Adrenal gland (tissue), 12 donors: ENCODE results near the gene ABHD16A. TPM values are rescaled to one million over a fixed set of nuclear protein-coding genes. Genes with fewer than 3 reads are reported as not detected.

Source experiments
- DNase-seq, 7 donors: peaks; one replicate each; pipeline ENCODE4 v3.0.0-alpha.2; 2019 to 2020
- H3K27ac ChIP-seq, 5 donors: fragments of 200-600 bp; sonication (generic) in 4 of 5; 1 replicate in 3 of 5; 2 replicates in 2 of 5; pipeline versions ENCODE4 v1.5.1 to v1.8.0; 2016 to 2020; ENCODE audit warnings: mild to moderate bottlenecking in 1 of 5
- H3K27me3 ChIP-seq: fragments of 200-600 bp; 2 replicates; pipeline ENCODE4 v1.8.0; 2021
- H3K36me3 ChIP-seq, 2 donors: fragments of 200-600 bp; replicated peaks in 1 of 2; 1 replicate in 1 of 2; 2 replicates in 1 of 2; pipeline versions ENCODE4 v1.5.1 to v1.8.0; 2018 to 2022
- H3K4me1 ChIP-seq, 2 donors: fragments of 200-600 bp; replicated peaks in 1 of 2; 1 replicate in 1 of 2; 2 replicates in 1 of 2; pipeline versions ENCODE4 v1.5.1 to v1.8.0; 2018 to 2021
- H3K4me3 ChIP-seq, 4 donors: fragments of 200-600 bp; sonication (generic) in 3 of 4; one replicate each; pipeline ENCODE4 v1.5.1; 2016 to 2018
- H3K9me3 ChIP-seq, 3 donors: fragments of 200-600 bp; sonication (generic) in 1 of 3; replicated peaks in 1 of 3; 1 replicate in 2 of 3; 2 replicates in 1 of 3; pipeline versions ENCODE4 v1.5.1 to v1.8.0; 2016 to 2021
- CTCF ChIP-seq, 6 experiments: fragments of 450-650 bp in 4 of 6; fragments of 200-600 bp in 2 of 6; sonication (generic) in 1 of 6; IDR thresholded peaks; 1 replicate in 5 of 6; 2 replicates in 1 of 6; pipeline versions ENCODE4 v1.5.1 to v1.8.0; 2016 to 2021; ENCODE audit warnings: antibody characterized with exemption in 6 of 6, mild to moderate bottlenecking in 2 of 6, moderate library complexity in 1 of 6
- POLR2A ChIP-seq, 2 donors: fragments of 450-650 bp; IDR thresholded peaks; one replicate each; pipeline ENCODE4 v1.6.1; 2017; ENCODE audit warnings: antibody characterized with exemption in 2 of 2, mild to moderate bottlenecking in 2 of 2, moderate library complexity in 1 of 2
- WGBS, 4 donors: extraction: QIAGEN DNeasy Blood & Tissue Kit in 2 of 4; methylation state at CpG; one replicate each; pipeline versions ENCODE4 v1.1.5 to v1.1.7; 2013 to 2017; 5-methylcytosine and 5-hydroxymethylcytosine counted together
- intact Hi-C, 2 donors: fragments of 100-400 bp; cut with DNase I; formaldehyde crosslinking; loops; one replicate each; pipeline versions ENCODE4 v1.14.1 to v1.15.0; 2022 to 2023
- polyA plus RNA-seq, 3 donors: library from polyadenylated mRNA; stranded (reverse); fragments of 200-250 nt in 2 of 3; fragments of 350-450 nt in 1 of 3; fragmentation: Illumina TruSeq in 1 of 3; extraction: RNeasy Lipid Tissue Mini Kit (QIAGEN cat#74804) in 1 of 3; gene quantifications; one replicate each; pipeline ENCODE4 v1.2.3, GENCODE V29; 2013 to 2014
- total RNA-seq, 9 donors: library from RNA; depleted of rRNA in 4 of 9; stranded (reverse); fragments of >200 nt in 4 of 9; fragments of 120-200 nt in 1 of 9; fragmentation: NEBNext Ultra II Directional in 1 of 9; extraction: Animal tissue kit (Norgen Biotek cat#: 25700) in 1 of 9; gene quantifications; one replicate each; pipeline versions ENCODE4 v1.1.0 to v1.2.4, GENCODE V29; 2013 to 2023
- donor health status: healthy with polysubstance abuse.
- donor health status: Bipolar disorder and iron deficiency.
- donor health status: DM: yes; HTN: yes; CAD: no.
- donor health status: DM: no; HTN: no; CAD: no.
- donor health status: DM: no; HTN: no; CAD: no.
- donor health status: DM: yes; HTN: yes; CAD: no.

ABHD16A gene
- total and polyA plus RNA-seq, 12 donors = 38.7 to 73.1 (median 58.1) TPM

GRCh38 chr6:31701666-31702404 lies 1.3 kb downstream of the ABHD16A start:
- Histone ChIP-seq H3K4me1 (peaks cover 8 to 25% of the 10 kb centered on the region in 2 donors), H3K36me3 (peaks cover 0 to 27% of the 10 kb centered on the region in 2 donors), H3K4me3 (peak overlapping the region in 3 of 4 donors; percentile 78 to 84 (median 82)), H3K27ac (peak overlapping the region in 4 of 5 donors; percentile 22 to 98 (median 93)), H3K9me3 (no peaks in the 10 kb centered on the region), H3K27me3 (no peaks in the 10 kb centered on the region)
- DNase-seq = peak in 2 of 7 donors; percentile 34 to 83
- WGBS, 4 donors = 28 to 31% (median 29%) methylated on average over 7 of the region's 7 CpGs
- intact Hi-C loops = no loop called here
- TF ChIP-seq CTCF (IDR thresholded peaks at IDR 0.05) (no peak), POLR2A (IDR thresholded peaks at IDR 0.05) (no peak)

- no peak overlapping the region for H3K27ac ChIP-seq
- intact Hi-C loops = no loop called here
- 89 to 94% (median 91%) methylated on average over 5 of the region's 5 CpGs for WGBS, 4 donors
These were observed 2.3 kb downstream of the ABHD16A start for GRCh38 chr6:31700740-31701401.

GRCh38 chr6:31697555-31697954 lies 5.6 kb downstream of the ABHD16A start:
- H3K36me3 ChIP-seq = peaks cover 0 to 69% of the 10 kb centered on the region in 2 donors
- no peaks in the 10 kb centered on the region for H3K9me3 ChIP-seq
- no peak for TF ChIP-seq CTCF (IDR thresholded peaks at IDR 0.05)
- TF ChIP-seq POLR2A (IDR thresholded peaks at IDR 0.05) = no peak
- H3K27ac ChIP-seq = no peak overlapping the region
- intact Hi-C loops = no loop called here
- no peak for DNase-seq
- H3K27me3 ChIP-seq = no peaks in the 10 kb centered on the region
- WGBS, 4 donors = 65 to 67% (median 66%) methylated on average over 3 of the region's 3 CpGs
- peaks cover 8 to 20% of the 10 kb centered on the region in 2 donors for H3K4me1 ChIP-seq
- no peak overlapping the region for H3K4me3 ChIP-seq

More at GRCh38 chr6:31700740-31701401, 2.3 kb downstream of the ABHD16A start:
- Histone ChIP-seq H3K27me3 (no peaks in the 10 kb centered on the region), H3K36me3 (peaks cover 0 to 37% of the 10 kb centered on the region in 2 donors), H3K9me3 (no peaks in the 10 kb centered on the region), H3K4me3 (no peak overlapping the region), H3K4me1 (peaks cover 8 to 25% of the 10 kb centered on the region in 2 donors)
- no peak for DNase-seq
- TF ChIP-seq CTCF (IDR thresholded peaks at IDR 0.05) = no peak
- no peak for TF ChIP-seq POLR2A (IDR thresholded peaks at IDR 0.05)

GRCh38 chr6:31693535-31693934 lies 9.6 kb downstream of the ABHD16A start:
- WGBS, 4 donors = 88 to 100% (median 91%) methylated on average over 2 to 6 of the region's 6 CpGs
- no peaks in the 10 kb centered on the region for H3K9me3 ChIP-seq

More at GRCh38 chr6:31693535-31693934, 9.6 kb downstream of the ABHD16A start:
- no peaks in the 10 kb centered on the region for H3K27me3 ChIP-seq
- no peak for DNase-seq
- intact Hi-C loops = no loop called here
- no peak overlapping the region for H3K27ac ChIP-seq
- H3K4me3 ChIP-seq = no peak overlapping the region
- no peaks in the 10 kb centered on the region for H3K4me1 ChIP-seq
- TF ChIP-seq POLR2A (IDR thresholded peaks at IDR 0.05) = no peak
- no peak for TF ChIP-seq CTCF (IDR thresholded peaks at IDR 0.05)
- peaks cover 0 to 94% of the 10 kb centered on the region in 2 donors for H3K36me3 ChIP-seq
